HG03064 (cell line): ENCODE results near the gene ASCC3.

Experiments
- ATAC-seq: cut with Tn5 transposase; IDR thresholded peaks from one replicate; pipeline ENCODE4 v1.9.1; 2021; ENCODE audit warnings: low read depth; ENCODE audit not compliant: unreplicated experiment

The ASCC3 gene

GRCh38 chr6:100472674-100473073, 408.5 kb downstream of the ASCC3 start:
- peak; percentile 86 for ATAC-seq

DNA sequence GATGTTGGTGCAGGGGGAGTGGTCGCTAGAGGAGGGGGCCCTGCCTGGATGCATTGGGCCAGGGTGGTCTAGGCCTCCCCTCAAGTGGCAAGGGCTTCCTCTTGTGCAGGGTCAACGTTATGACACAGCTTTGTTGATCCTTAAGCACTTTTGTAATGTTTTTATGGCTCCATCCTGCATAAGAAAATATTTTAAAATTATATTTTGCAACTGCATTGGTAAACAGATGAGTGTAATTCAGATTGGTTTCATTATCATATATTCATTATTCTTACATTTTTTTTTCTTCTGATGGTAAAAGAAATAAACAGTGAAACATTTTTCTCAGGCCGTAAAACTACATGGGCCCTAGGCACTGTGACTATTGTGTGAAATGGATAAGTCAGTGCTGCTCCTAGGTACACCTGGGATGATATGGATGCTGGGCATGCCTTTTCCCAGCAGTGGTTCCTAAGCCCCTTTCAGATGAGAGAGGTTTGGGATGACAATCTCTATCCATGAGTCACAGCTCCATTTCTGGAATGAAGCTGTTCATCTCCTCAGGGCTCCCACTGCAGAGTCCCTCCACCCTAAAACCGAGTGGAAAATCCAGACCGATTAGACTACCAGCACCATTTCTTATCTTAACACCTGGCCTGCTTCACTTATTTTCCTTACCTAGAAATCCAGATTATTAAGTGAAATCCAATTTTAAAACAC, 410.6 kb downstream of the ASCC3 start:
- no peak for ATAC-seq

DNA sequence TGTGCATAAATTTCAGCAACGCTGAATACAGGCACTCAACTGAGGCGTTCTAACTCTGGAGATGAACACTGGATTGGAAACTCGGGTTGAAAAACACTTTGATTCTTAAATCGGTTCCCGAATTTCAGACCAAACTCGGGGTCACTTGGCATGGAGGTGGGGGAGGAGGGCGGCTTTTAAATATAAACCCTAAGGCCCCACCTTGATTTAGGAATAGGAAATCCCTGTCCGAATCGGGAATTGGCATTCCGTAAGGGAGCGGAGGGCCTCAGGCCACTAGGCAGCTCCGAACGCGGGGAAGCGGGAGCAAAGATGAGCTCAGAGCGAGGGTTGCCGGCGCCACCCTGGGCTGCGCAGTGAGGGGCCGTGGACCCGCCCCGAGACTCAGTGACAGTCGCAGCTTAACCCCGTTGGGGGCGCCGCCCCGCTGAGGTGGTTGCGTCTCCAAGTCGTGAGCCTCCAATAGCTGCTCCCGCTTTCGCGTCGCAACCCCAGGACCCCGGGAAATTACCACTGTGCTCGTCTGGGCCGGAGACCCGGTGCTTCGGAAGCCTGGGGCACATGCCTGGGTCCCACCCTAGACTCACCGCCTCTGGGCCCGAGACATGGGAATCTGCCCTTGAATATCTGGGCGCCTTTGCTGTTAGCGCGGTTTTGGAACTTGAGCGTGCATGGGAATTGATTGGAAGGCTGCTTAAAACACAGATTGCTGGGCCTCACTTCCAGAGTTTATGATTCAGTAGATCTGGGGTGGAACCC, 411.8 kb downstream of the ASCC3 start:
- no peak for ATAC-seq

DNA sequence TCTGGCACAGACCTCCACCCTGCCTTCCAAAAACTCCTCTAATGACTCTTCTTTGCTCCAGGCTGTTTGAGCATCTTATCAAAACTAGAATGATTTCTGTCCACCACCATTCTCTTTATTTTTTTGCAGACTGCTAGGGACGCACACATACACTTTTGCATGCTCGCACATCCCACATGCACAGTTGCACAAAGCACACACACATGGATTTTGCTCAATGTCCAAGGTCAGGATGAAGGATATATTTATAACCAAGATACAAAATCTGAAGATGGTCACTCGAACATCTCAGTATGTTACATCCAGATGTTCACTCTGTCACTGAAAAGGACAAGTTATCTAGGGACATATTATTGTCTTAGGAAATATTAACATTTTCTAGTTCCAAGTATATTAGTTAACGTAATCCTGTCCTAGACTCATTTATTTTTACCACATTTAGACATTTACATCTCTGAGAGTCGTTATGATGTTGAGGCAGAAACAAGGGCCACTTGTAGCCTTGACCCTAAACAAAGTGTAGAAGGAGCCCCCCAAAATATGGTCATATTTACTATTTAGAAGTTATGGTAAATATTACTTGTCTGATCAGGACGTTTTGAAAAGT, 413.0 kb downstream of the ASCC3 start:
- ATAC-seq, result no peak

- ATAC-seq, result no peak
These were observed 413.8 kb downstream of the ASCC3 start for GRCh38 chr6:100467129-100468015.

DNA sequence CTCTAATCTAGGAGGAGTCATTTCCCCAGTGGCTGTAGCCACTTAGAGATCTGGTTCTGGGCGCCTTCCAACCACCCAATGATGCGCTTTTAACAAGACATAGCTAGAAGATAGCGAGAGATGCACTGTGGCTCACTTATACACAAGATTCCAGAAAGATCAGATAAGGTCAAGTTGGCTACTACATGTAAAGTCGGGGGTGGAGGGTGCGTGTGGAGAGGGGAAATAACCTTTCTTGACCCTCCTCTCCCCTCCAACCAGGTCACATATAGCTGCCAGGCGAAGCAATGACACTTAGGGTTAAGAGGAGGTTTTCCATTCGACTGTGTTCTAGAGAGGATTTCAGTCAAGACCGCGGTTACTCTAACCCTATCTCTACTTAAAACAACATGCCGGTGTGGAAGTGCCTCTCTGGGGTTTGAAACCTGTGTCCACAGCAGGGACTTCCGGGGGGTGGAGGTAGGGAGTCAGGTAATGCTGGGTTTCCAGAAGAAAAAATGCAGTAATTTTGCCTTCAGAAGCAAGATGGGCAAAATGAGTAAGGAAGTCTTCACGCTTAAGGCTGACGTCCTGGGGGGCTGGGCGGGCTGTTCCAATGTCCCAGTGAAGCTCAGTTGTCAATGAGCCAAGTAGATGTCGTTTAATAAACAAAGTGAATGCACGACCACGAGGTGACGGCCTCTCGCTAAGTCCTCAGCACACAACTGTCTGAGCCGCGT, 414.6 kb downstream of the ASCC3 start:
- ATAC-seq, result no peak

DNA sequence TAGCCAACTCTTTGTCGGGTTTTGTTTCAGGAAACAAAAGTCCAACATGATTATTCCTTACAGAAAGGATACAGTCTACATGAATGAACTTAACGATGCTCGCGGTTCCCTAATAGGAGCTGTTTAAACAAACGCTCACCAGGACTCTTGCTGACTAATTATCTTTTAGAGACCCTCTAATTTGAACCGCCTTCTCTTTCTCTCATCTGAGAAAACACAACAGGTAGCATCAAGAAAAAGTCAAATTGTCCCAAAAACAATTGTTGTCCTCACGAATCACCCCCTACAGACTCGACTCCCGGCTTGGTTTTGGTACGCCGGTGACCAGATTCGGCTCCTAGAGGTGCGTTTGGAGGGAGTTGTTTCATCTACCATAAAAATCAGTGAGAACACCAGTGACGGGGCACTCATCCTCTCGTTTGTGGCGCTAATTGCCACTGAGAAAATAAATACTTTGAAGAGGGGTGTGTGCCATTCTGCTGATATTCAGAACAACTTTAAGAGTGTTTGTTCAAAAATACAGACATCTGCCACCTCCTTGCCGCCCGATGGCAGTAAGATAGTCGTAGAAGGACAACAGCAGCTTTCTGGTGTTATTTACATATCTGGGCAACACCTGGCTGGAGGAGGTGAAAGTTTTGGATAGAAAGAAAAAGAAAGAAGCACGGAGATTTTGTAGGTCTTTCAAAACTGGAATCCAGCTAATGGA, 415.3 kb downstream of the ASCC3 start:
- no peak for ATAC-seq

DNA sequence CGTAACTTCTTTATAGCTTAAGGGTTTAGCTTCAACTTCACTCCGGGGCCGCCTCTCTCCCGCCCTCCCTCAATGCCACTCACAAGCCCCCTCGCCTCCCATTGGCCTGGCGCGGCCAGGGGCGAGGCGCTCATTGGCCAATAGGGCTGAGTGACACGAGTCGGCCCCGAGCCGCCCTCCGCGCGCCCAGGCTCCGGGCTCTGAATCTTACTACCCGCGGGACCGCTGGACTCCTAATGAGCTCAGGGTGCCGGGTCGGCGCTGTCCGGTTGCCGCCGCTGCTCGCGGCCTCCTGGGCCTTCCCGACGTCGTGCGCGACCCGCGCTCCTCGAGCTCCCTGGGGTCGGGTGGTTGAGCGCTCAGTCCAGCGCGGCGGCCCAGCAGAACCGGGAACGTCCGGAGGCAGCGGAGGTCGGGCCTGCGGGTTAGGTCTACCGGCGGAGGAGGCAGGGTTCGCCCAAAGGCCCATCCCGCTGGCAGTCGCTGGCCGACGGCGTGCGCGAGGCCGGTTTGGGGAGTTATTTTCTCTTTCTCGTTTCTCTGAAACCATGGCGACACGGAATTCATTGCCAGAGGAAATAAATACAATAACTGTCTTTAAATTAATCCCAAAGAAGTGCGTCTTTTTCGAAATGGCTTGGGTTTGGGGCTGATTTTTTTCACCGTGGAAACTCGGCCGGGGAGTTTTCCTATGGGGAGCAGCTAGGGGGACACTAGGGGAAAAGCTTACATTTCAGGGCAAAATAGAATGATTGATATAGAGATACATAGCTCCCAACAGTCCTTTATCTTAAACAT, 416.0 kb downstream of the ASCC3 start, which contains the start of gene SIM1:
SIM1 (minus strand) TSS at position 19 of the 798 bp plus-strand sequence. CDS start 1,453 bp downstream, outside the sequence.
- peak; percentile 52 for ATAC-seq

GRCh38 chr6:100464162-100464851, 416.8 kb downstream of the ASCC3 start:
- ATAC-seq, result no peak

DNA sequence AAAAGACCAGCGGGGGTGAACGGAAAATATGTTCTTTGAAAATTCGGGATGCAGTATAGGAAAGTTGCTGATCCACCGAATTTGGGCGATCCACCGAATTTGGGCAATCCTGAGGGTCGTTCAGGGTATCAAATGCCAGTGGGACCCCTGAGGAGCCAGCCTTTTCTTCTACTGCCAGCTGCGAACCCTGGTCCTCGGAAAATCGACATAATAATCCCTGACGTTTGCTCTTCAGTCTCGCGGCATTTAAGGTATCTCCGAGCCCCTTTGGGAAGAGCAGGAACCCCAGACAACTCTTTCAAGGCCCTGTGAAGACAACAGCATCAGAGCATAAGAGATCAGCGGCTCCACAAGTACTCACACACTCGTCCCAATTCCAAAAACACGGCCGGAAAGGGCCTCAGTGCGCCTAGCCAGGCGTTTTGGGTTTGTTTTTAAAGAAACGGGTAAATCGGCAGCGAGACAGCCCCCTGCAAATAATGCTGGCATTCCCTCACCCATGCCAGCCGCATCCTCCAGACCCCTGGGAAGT, 417.4 kb downstream of the ASCC3 start:
- ATAC-seq, result no peak

DNA sequence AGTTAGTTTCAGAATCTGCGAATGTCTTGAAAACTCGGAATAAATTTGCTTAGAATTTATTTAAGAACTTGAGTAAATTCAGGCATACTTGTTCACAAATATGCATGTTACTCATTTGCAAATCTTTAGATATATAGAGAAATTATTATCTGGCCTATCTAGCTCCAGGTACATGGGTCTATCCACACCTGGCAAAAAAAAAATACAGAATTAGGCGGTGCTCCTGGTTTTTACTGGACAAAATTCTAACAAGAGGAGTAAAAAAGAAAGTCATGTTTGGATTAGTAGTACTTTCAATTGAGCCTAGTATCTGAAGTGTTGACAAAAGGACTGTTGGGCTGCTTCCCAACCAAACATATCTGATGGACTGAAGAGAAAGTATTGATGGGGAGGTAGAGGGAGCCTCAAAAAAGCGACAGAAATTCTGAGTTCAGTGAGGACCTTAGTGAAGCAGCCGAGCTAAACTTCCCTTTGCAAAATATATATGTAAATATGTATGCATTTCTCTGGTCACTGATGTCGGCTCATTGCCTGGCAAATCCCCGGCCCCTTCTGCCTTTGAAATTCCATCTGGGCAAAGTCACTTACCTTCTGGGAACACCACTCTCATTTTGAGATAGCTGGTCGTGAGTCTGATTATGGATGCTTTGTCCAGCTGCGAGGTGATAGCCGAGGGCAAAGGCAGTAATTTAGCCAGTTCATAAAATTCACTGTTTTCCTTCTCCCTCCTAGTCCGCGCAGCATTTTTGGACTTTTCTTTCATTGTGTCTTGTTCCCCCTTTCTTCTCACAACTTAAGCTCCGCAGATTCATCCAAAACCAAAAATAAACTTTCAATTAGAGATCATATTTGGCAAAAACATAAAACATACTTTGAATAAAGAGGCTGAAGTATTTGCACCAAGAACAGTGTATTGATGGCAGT, 418.2 kb downstream of the ASCC3 start:
- no peak for ATAC-seq

DNA sequence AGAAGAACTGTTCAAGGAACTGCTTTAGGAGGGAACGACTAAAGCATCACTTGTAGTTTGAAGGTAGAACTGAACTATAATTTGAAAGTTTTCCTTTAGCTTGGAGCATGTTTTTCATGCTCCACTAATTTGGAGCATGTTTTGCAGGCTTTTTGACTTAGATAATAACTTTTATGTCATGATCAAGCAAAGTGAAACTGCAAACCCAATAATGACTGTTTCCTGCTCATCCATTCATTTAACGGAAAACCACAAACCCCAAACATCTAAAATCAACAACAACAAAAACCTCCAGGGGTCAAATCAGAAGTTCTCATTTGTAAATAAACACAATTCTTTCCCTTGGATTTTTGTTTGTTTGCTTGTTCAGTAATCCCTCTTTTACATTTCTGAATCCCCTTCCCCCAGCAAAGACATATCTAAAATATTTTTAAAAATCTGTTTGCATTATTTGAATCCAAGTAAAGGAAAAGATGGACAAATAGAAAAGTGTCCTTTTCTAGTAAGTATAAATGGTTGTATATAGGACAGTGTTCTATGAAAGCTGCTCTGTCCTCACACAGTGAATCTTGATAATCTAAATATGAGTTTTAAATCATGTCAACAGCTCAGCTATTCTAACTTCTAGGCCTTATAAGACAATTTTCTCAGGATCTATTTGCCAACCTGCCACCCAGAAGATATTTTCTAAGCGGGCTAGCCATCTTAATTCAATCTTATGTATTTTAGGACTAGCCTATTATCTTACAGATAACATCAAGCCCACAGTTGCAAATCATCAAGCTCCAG, 419.0 kb downstream of the ASCC3 start:
- ATAC-seq, result no peak

DNA sequence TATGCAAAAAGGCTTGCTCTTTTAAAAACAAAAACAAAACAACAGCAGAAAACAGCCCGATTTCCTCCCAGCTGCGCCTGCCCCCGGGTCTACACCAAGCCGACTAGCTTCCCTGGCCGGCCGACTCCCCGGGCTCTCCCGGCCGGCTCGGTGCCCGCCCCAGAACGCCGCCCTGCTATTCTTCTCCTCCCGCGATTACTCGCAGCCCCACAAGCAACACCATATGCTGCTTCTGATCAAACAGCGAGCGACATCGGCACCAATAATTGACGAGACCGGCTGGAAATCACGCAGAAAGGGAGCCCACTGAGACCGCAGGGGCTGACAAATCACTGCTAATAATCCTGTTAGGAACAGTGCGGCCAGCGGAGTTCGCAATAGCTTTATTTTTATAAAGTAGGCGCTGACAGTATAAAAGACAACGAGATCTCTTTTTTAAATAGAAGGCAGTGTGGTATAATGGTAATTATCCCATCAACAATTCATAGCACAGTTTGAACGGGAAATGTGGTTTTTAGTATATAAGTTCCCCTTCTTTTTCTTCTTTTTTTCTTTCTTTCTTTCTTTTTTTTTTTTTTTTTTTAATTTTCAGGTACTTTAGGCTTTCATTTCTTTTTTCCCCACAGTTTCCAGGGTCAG, 419.7 kb downstream of the ASCC3 start:
- ATAC-seq, result no peak

DNA sequence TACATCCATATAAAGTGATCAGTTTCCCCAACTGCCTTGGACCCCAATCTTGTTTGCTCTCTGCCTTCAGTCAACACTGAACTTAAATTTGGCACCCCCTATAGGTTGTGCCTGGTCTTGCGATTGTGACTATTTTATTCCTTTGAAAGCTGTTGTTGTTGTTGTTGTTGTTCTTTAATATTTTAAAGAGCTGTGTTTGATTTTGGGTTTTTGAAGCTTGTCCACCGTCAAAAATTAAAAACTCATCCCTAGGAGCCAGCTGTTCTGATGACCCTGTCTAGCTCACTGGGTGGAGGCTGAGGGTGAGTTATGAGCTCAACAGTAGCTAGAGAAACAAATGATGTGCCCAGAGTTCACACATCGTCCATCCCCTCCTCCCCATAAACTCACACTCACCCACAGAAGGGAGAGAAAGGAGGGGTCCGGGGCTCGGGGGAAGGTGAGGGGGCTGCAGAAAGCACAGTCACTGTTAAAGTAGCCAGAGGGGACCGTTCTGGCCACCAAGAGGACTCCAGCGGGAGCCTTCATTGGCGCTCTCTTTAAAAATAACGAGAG, 420.4 kb downstream of the ASCC3 start:
- no peak for ATAC-seq

DNA sequence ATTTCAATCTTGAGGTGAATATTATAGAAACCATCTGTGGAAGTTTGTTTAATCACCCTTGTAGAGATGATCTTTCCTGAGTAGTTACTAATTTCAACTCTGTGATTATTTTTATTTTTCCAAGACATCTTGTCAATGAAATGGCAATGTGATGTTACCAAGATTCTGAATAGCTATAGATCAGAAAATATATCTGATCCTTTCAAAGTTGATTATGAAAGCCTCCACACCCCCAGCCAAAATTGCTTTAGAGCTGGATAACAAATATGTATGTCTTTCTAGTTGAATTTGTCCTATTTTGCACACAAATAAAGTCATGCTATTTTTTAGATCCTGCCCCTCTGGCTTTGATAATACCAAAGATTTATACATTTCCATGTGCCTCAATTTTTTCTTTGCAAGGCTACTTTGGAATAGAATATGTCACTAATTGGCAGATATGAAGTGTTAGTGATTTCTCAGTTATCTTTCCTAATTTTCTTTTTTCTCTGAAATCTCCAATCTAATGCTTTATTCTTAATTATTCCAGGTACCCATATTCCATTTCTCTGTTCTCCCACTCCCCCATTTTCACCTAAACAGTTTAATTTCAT, 421.4 kb downstream of the ASCC3 start:
- ATAC-seq, result no peak
